ENCODE data around the gene GRIN2D. TPM values are rescaled to one million over a fixed set of nuclear protein-coding genes. Genes with fewer than 3 reads are reported as not detected.

GRIN2D gene
- total and polyA plus RNA-seq, 2 donors, result 0.30 to 1.9 TPM

DNA sequence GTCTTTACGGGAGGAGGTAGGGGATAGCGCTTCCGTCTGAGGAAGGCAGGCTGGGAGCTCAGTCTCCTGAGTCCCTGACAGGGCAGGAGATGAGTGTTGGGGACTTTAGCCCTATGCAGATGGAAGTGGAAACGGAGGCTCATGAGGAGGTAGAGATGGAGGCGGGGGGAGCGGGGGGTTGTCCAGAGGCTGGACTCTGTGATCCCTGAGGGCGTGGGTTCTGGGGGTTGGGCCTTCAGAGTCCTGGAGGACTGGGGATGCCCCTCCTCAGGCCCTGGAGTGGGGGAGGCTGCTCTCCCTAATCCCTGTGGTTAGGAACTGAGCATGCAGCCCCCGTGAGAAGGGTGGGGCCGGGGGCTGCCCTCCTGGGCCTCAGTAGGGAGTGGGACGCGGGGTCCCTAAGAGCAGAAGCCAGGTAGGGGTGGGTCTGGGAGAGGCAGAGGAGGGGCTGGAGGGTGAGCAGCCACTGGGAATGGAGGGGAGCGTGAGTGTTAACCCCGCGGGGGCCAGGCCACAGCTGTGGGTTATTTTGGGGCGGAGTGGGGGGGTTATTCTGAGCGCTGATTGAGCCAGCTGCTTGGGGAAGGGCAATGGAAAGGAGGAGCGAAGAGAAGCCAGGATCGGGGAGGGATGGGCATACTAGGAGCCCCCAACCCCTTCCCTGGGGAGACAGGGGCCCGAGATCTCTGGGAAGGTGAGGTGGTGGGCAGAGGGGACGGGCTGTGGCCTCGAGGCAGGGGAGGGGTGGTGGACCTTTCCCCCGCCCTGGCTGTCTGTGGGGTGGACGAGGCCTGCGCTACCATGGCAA lies 2.8 kb downstream of the GRIN2D start:
- DNase-seq (ENCODE audit: extremely low spot score), result no peak
- no peak overlapping the region for H3K27ac ChIP-seq (ENCODE audit: low read depth)
- no peak overlapping the region for H3K4me3 ChIP-seq (ENCODE audit: low read depth, low read length)
- H3K4me1 ChIP-seq (ENCODE audit: insufficient read depth), result peaks cover 1% of the 10 kb centered on the region
- 56% methylated on average over 24 of the region's 24 CpGs for WGBS
- H3K36me3 ChIP-seq (ENCODE audit: insufficient read depth), result no peaks in the 10 kb centered on the region

DNA sequence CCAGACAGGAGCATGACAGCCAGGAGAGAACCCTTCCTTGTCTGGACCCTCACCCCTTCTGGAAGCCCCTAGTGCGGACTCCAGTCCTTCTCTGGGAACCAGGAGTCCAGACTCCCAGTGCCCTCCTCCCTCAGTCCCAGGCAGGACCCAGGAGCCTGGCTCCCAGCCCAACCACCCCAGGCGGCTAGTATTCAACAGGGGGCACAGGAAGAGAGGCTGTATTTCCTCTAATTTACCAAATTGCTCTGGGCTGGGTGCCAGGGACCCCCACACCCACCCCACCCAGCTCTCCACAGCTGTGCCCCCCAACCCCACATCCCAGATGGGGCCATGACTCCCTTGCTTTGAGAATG lies 3.3 kb downstream of the GRIN2D start:
- Histone ChIP-seq H3K36me3 (ENCODE audit: insufficient read depth) (no peaks in the 10 kb centered on the region), H3K27ac (ENCODE audit: low read depth) (no peak overlapping the region), H3K4me1 (ENCODE audit: insufficient read depth) (peaks cover 1% of the 10 kb centered on the region), H3K4me3 (ENCODE audit: low read depth, low read length) (no peak overlapping the region)
- 59% methylated on average over 2 of the region's 2 CpGs for WGBS
- DNase-seq (ENCODE audit: extremely low spot score), result no peak

DNA sequence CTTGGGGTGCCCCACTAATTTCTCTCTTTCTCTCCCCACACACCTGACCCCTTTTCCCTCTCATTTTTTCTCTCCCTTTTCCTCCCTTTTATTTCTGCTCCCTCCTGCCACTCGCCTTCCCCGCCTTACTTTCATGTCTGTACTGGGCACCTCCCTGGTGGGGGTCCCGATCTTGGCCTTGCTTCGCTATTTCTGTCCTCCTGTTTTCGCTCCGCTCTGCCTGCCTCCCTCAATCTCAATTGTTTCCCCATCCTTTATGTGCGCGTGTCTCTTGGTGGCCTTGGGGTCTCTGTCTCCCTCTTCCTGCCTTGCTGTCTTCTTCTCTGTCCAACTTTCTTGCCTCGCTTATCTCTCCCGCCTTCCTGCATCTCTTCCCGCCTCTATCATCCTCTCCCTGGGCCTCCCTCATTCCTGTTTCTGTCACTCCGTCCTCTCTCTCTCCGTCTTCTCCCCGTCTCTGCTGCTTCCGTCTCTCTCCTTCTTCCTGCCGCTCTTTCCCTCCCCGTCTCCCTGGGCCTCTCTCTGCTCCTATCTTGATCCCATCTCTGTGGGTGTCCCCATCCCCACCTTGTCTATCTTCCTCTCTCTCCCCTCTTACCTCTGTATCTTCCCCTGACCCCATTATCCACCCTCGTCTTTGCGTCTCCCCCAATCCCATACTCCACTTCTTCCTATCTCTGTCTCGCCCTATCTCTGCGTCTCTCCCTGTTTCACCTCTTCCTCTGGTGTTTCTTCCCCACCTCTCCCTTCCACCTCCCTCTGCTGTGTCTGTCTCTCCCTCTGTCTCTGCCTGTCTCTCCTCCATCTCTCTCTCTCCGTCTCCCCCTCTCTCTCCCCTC lies 4.0 kb downstream of the GRIN2D start:
- Histone ChIP-seq H3K4me1 (ENCODE audit: insufficient read depth) (peaks cover 1% of the 10 kb centered on the region), H3K27ac (ENCODE audit: low read depth) (no peak overlapping the region)
- no peak for DNase-seq (ENCODE audit: extremely low spot score)

DNA sequence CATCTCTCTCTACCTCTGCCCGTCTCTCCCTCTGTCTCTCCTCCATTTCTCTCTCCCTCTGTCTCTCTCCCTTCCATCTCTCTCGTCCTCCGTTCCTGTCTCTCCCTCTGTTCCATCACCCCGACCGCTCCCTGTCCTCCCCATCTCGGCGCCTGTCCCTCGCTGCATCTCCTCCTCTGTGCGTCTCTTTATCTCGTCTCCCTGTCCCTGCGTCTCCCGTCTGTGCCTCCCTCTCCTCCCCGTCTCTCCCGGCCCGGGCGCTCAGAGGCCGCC lies 4.6 kb downstream of the GRIN2D start:
- no peaks in the 10 kb centered on the region for H3K36me3 ChIP-seq (ENCODE audit: insufficient read depth)
- WGBS, result 5% methylated on average over 17 of the region's 17 CpGs
- DNase-seq (ENCODE audit: extremely low spot score), result no peak

More for the DNA sequence above, 4.0 kb downstream of the GRIN2D start:
- Histone ChIP-seq H3K36me3 (ENCODE audit: insufficient read depth) (no peaks in the 10 kb centered on the region), H3K4me3 (ENCODE audit: low read depth, low read length) (no peak overlapping the region)
- 53% methylated on average over 22 of the region's 22 CpGs for WGBS

DNA sequence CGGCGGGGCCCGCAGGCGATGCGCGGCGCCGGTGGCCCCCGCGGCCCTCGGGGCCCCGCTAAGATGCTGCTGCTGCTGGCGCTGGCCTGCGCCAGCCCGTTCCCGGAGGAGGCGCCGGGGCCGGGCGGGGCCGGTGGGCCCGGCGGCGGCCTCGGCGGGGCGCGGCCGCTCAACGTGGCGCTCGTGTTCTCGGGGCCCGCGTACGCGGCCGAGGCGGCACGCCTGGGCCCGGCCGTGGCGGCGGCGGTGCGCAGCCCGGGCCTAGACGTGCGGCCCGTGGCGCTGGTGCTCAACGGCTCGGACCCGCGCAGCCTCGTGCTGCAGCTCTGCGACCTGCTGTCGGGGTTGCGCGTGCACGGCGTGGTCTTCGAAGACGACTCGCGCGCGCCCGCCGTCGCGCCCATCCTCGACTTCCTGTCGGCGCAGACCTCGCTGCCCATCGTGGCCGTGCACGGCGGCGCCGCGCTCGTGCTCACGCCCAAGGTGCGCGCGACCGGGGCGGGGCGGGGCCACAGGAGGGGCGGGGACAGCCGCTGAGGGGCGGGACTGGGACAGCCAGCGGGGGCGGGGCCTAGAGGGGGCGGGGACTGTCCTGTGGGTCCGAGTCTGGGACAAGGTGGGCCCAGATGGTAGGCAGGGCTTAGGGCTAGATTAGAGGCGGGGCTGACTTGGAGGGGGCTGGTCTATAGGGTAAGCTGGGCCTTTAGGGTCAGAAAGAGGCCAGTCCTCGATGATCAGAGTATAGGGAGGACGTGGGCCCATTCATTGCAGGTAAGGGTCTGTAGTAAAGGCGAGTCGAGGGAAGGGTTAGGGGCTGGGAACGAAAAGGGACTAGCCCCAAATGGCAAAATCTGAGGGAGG lies 5.1 kb downstream of the GRIN2D start:
- H3K36me3 ChIP-seq (ENCODE audit: insufficient read depth), result no peaks in the 10 kb centered on the region
- H3K27ac ChIP-seq (ENCODE audit: low read depth), result no peak overlapping the region
- peaks cover 1% of the 10 kb centered on the region for H3K4me1 ChIP-seq (ENCODE audit: insufficient read depth)
- WGBS, result 6% methylated on average over 104 of the region's 104 CpGs
- peak overlapping the region; percentile 41 for H3K4me3 ChIP-seq (ENCODE audit: low read depth, low read length)
- DNase-seq (ENCODE audit: extremely low spot score), result no peak

More for the DNA sequence above, 4.6 kb downstream of the GRIN2D start:
- Histone ChIP-seq H3K4me1 (ENCODE audit: insufficient read depth) (peaks cover 1% of the 10 kb centered on the region), H3K27ac (ENCODE audit: low read depth) (no peak overlapping the region), H3K4me3 (ENCODE audit: low read depth, low read length) (peak overlapping the region; percentile 41)

DNA sequence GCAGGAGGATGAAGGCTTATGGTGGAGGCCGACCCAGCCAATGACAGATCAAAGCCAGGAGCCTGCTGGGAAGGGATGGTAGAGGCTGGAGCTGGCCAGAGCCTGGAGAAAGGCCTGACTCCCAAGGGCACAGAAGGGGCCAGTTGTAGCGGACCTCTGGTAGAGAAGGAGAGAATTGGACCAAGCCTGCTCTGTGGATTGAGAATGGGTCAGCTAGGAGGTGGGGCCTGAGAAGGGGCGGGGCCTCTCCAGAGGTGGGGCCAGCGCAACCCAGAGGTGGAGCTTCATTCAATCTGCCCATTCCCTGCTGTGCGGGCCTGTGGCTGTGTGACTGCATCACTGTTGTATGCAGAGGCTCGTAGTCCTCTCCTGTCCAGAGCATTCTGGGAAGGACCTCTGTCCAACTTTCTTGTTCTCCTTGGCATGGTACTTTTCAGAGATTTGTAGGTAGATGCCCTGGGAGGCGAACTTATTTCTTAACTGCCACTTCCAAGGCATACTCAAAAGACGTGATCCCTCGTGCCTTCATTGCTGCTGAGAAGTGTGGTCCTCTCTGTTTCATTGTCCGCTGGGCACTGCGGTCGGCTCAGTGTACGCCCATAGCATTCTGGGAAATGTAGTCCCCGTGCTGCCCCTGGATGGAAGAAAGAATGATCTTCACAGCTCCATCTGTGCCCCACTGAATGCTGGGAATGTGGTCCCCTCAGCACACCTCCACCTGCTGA lies 6.7 kb downstream of the GRIN2D start:
- no peak overlapping the region for H3K4me3 ChIP-seq (ENCODE audit: low read depth, low read length)
- WGBS, result 43% methylated on average over 14 of the region's 14 CpGs
- no peak overlapping the region for H3K27ac ChIP-seq (ENCODE audit: low read depth)
- H3K36me3 ChIP-seq (ENCODE audit: insufficient read depth), result no peaks in the 10 kb centered on the region
- DNase-seq (ENCODE audit: extremely low spot score), result no peak
- peaks cover 1% of the 10 kb centered on the region for H3K4me1 ChIP-seq (ENCODE audit: insufficient read depth)

DNA sequence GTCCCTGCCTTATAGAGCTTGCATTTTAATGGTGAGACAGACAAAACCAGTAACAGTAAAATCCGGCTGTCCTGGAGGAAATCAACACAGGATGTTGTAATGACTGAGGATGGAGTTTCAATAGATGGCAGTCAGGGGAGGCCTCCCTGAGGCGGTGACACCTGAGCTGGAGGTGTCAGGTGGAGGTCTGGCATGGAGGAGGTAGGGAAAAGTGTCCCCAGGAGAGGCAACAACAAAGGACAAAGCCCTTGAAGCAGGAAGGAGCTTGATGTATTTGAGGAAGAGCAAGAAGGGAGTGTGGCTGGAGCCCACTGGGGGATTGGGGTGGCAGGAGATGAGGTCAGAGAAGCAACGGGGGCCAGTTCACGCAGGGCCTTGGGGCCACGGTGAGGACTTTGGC lies 7.8 kb downstream of the GRIN2D start:
- H3K4me1 ChIP-seq (ENCODE audit: insufficient read depth), result peaks cover 1% of the 10 kb centered on the region
- DNase-seq (ENCODE audit: extremely low spot score), result no peak
- H3K4me3 ChIP-seq (ENCODE audit: low read depth, low read length), result no peak overlapping the region
- no peak overlapping the region for H3K27ac ChIP-seq (ENCODE audit: low read depth)
- no peaks in the 10 kb centered on the region for H3K36me3 ChIP-seq (ENCODE audit: insufficient read depth)
- WGBS, result 79% methylated on average over 5 of the region's 5 CpGs

DNA sequence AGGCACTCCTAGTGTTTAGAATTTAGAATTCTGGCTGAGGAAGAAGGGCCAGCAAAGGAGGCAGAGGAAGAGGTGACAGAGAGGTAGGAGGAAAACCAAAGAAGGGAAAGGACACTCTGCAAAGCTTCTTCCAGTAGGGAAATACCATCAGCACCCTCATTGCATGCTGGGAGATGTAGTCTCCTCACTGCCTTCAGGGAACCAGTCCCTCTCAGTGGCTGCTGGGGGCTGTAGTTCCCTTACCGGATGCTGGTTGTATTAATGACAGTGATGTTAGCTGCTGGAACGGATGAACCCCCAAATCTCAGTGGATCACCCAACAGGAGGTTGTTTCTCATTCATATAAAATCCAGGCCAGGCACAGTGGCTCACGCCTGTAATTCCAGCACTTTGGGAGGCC lies 10.1 kb downstream of the GRIN2D start:
- 37% methylated on average over 3 of the region's 3 CpGs for WGBS
- H3K27ac ChIP-seq (ENCODE audit: low read depth), result no peak overlapping the region
- H3K36me3 ChIP-seq (ENCODE audit: insufficient read depth), result no peaks in the 10 kb centered on the region
- DNase-seq (ENCODE audit: extremely low spot score), result no peak
- H3K4me1 ChIP-seq (ENCODE audit: insufficient read depth), result peaks cover 1% of the 10 kb centered on the region
- no peak overlapping the region for H3K4me3 ChIP-seq (ENCODE audit: low read depth, low read length)

DNA sequence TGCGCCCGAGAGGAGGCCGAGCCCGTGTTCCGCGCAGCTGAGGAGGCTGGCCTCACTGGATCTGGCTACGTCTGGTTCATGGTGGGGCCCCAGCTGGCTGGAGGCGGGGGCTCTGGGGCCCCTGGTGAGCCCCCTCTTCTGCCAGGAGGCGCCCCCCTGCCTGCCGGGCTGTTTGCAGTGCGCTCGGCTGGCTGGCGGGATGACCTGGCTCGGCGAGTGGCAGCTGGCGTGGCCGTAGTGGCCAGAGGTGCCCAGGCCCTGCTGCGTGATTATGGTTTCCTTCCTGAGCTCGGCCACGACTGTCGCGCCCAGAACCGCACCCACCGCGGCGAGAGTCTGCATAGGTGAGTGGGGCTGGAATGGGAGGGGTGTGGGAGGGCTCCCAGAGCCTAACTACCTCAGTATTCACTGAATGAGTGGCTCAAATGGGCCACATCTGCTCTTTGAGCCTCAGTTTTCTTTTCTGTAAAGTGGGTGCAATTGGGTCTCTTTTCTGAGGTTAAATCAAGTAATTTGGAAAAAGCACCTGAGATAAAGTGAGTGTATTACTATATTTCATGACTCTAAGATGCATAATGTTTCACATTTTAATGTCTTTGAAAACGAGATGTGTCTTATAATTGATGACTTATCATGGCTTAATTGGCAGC lies 11.7 kb downstream of the GRIN2D start:
- no peak for DNase-seq (ENCODE audit: extremely low spot score)
- WGBS, result 93% methylated on average over 27 of the region's 27 CpGs

DNA sequence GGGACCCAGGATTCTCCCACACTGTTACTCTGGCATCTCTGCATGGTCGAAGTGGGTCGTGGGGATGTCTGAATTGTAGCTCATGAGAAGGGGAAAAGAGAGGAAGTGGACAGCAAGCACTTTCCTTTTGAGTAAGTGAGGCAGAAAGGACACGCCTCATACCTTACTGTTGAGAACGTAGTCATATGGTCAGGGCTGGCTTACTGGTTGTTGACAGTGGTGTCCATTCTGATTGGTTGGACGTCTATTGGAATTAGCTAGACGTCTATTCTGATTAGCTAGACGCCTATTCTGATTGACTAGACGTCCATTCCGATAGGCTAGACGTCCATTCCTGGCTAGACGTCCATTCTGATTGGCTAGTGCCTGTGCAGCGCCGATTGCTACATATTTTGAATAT lies 12.4 kb downstream of the GRIN2D start:
- Histone ChIP-seq H3K4me3 (ENCODE audit: low read depth, low read length) (no peak overlapping the region), H3K4me1 (ENCODE audit: insufficient read depth) (no peaks in the 10 kb centered on the region), H3K36me3 (ENCODE audit: insufficient read depth) (no peaks in the 10 kb centered on the region), H3K27ac (ENCODE audit: low read depth) (no peak overlapping the region)
- DNase-seq (ENCODE audit: extremely low spot score), result no peak
- WGBS, result 81% methylated on average over 13 of the region's 13 CpGs

More for the DNA sequence above, 11.7 kb downstream of the GRIN2D start:
- Histone ChIP-seq H3K4me1 (ENCODE audit: insufficient read depth) (no peaks in the 10 kb centered on the region), H3K36me3 (ENCODE audit: insufficient read depth) (no peaks in the 10 kb centered on the region), H3K27ac (ENCODE audit: low read depth) (no peak overlapping the region), H3K4me3 (ENCODE audit: low read depth, low read length) (no peak overlapping the region)

DNA sequence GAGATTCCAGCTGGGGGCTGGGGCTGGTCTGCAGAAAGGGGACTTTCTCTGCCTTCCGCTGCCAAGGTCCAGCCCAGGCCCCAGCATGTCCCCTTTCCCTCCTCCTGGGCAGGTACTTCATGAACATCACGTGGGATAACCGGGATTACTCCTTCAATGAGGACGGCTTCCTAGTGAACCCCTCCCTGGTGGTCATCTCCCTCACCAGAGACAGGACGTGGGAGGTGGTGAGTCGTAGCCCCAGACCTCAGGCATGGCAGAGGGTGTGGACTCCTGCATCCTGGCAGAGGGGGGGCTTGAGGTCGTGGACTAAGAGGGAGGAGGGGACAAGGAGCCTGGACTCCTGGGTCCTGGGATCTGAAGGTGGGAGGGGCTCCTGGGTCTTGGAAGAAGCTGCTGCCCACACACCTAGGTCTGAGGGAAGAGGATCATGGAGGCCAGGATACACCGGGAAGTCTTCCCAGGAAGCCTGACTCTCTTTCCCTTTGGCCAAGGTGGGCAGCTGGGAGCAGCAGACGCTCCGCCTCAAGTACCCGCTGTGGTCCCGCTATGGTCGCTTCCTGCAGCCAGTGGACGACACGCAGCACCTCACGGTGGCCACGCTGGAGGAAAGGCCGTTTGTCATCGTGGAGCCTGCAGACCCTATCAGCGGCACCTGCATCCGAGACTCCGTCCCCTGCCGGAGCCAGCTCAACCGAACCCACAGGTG lies 20.6 kb downstream of the GRIN2D start:
- Histone ChIP-seq H3K4me1 (ENCODE audit: insufficient read depth) (no peaks in the 10 kb centered on the region), H3K27ac (ENCODE audit: low read depth) (no peak overlapping the region), H3K36me3 (ENCODE audit: insufficient read depth) (no peaks in the 10 kb centered on the region), H3K4me3 (ENCODE audit: low read depth, low read length) (no peak overlapping the region)
- WGBS, result 56% methylated on average over 24 of the region's 24 CpGs
- DNase-seq (ENCODE audit: extremely low spot score), result no peak

DNA sequence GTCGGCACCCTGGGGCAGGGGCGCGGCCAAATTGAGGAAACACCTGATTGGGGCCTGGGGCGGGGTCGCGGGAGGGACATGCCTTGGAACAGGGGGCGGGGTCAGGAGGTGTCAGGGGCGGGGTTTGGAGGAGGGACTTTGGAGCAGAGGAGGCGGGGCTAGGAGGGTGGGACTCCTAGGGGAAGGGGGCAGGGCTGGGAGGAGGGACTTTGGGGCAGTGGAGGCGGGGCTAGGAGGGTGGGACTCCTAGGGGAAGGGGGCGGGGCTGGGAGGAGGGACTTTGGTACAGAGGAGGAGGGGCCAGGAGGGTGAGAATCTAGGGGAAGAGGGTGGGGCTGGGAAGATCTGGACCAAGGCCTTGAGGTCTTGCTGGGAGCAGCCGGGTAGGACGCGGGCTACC lies 21.9 kb downstream of the GRIN2D start:
- Histone ChIP-seq H3K36me3 (ENCODE audit: insufficient read depth) (no peaks in the 10 kb centered on the region), H3K4me1 (ENCODE audit: insufficient read depth) (no peaks in the 10 kb centered on the region), H3K27ac (ENCODE audit: low read depth) (no peak overlapping the region), H3K4me3 (ENCODE audit: low read depth, low read length) (no peak overlapping the region)
- 17% methylated on average over 14 of the region's 14 CpGs for WGBS
- DNase-seq (ENCODE audit: extremely low spot score), result no peak
